ENCODE data around the gene ARID1A.

- TF ChIP-seq EZH2 (IDR thresholded peaks at IDR 0.05; ENCODE audit: low read depth) (no peak), CTCF (conservative IDR thresholded peaks at IDR 0.05) (no peak)
Measured at GRCh38 chr1:26696119-26696653, 371 bp downstream of the ARID1A start.

Measured in PC-9 (cell line).